Caco-2 (cell line): Measurements from ENCODE around the gene CECR2. TPM values are rescaled to one million over a fixed set of nuclear protein-coding genes. Genes with fewer than 3 reads are reported as not detected.

Experiments
- BruUV-seq: library from RNA; stranded (reverse); fragments of 400-500 nt; replicated peaks from 2 replicates; lab custom pipeline; 2021; lab: Mats Ljungman, UMichigan
- CTCF ChIA-PET: fragments of 300-600 bp; sonication (Branson Sonifier 250); formaldehyde crosslinking; loops from one replicate; lab custom pipeline; 2022; ENCODE audit warnings: antibody characterized with exemption; lab: Charles Lee
- POLR2A ChIA-PET: fragments of 300-600 bp; sonication (Branson Sonifier 250); formaldehyde crosslinking; loops from one replicate; lab custom pipeline; 2022; ENCODE audit warnings: antibody characterized with exemption; lab: Charles Lee
- DNase-seq, 2 experiments: peaks; one replicate each; pipeline versions ENCODE4 v3.0.0 to v3.0.0-alpha.2; 2020 to 2022
- H3K27me3 ChIP-seq: replicated peaks from 2 replicates; pipeline ENCODE4 v1.6.0; 2011; ENCODE audit warnings: low read length; ENCODE audit not compliant: control insufficient read depth, insufficient read depth
- H3K36me3 ChIP-seq: 2 replicates; pipeline ENCODE4 v1.5.1; 2011; ENCODE audit warnings: low read length; ENCODE audit not compliant: control insufficient read depth, insufficient read depth
- H3K4me1 ChIP-seq: fragments of 250-450 bp; sonication (Bioruptor Pico); 2 replicates; pipeline ENCODE4 v1.5.1; 2020; ENCODE audit warnings: mild to moderate bottlenecking
- H3K4me3 ChIP-seq: 2 replicates; pipeline ENCODE4 v1.5.1; 2011; ENCODE audit warnings: low read depth, mild to moderate bottlenecking, control low read depth, low read length
- H3K9me3 ChIP-seq: fragments of 250-450 bp; sonication (Bioruptor Pico); 2 replicates; pipeline ENCODE4 v1.5.1; 2020; ENCODE audit warnings: mild to moderate bottlenecking, moderate library complexity
- H3K27ac Mint-ChIP-seq: one replicate; pipeline ENCODE4 v1.8.0; 2022; ENCODE audit warnings: mixed read lengths; ENCODE audit not compliant: unreplicated experiment
- H3K27me3 Mint-ChIP-seq: one replicate; pipeline ENCODE4 v1.8.0; 2022; ENCODE audit warnings: mixed read lengths; ENCODE audit not compliant: insufficient read depth, unreplicated experiment
- H3K36me3 Mint-ChIP-seq: one replicate; pipeline ENCODE4 v1.8.0; 2022; ENCODE audit warnings: mild to moderate bottlenecking, mixed read lengths; ENCODE audit not compliant: insufficient read depth, unreplicated experiment
- H3K4me1 Mint-ChIP-seq: one replicate; pipeline ENCODE4 v1.8.0; 2022; ENCODE audit warnings: low read depth, mixed read lengths; ENCODE audit not compliant: unreplicated experiment
- H3K4me3 Mint-ChIP-seq: one replicate; pipeline ENCODE4 v1.8.0; 2022; ENCODE audit warnings: mild to moderate bottlenecking, moderate library complexity, mixed read lengths; ENCODE audit not compliant: unreplicated experiment
- H3K9me3 Mint-ChIP-seq: one replicate; pipeline ENCODE4 v1.8.0; 2022; ENCODE audit warnings: mixed read lengths; ENCODE audit not compliant: unreplicated experiment
- CTCF ChIP-seq, 2 experiments: fragments of 200-600 bp in 1 of 2; IDR thresholded peaks; 1 replicate in 1 of 2; 2 replicates in 1 of 2; pipeline versions ENCODE4 v1.5.1 to v1.8.0; 2011 to 2022; ENCODE audit warnings: antibody characterized with exemption in 1 of 2, control low read depth in 1 of 2, inconsistent platforms in 1 of 2, low read depth in 1 of 2, low read length in 1 of 2, mild to moderate bottlenecking in 1 of 2, moderate library complexity in 1 of 2; ENCODE audit not compliant: insufficient read depth in 1 of 2, severe bottlenecking in 1 of 2, unreplicated experiment in 1 of 2
- intact Hi-C: fragments of 100-400 bp; cut with micrococcal nuclease; formaldehyde crosslinking; loops from one replicate; pipeline ENCODE4 v1.10.0; 2022; ENCODE audit not compliant: unreplicated experiment
- total RNA-seq: library from RNA; stranded (reverse); gene quantifications from 2 replicates; pipeline ENCODE4 v1.2.3, GENCODE V29; 2022

The CECR2 gene
- total RNA-seq, 1 experiment from 2014 or later = 1.1 TPM

- no peaks in the 10 kb centered on the region for H3K4me1 ChIP-seq
- H3K4me3 Mint-ChIP-seq = no peak overlapping the region
- intact Hi-C loops = no loop called here
- H3K36me3 ChIP-seq = no peaks in the 10 kb centered on the region
- no peaks in the 10 kb centered on the region for H3K36me3 Mint-ChIP-seq
- TF ChIP-seq CTCF (IDR thresholded peaks at IDR 0.05; ENCODE audit: insufficient read depth in 1 of 2, low read depth in 1 of 2, low read length in 1 of 2, severe bottlenecking in 1 of 2, unreplicated experiment in 1 of 2) = no peak
- H3K4me1 Mint-ChIP-seq = no peaks in the 10 kb centered on the region
- H3K9me3 Mint-ChIP-seq = no peaks in the 10 kb centered on the region
- DNase-seq = no peak
- peaks cover 5% of the 10 kb centered on the region for H3K27me3 Mint-ChIP-seq
- ChIA-PET POLR2A (no interaction called here), CTCF (no interaction called here)
- no peaks in the 10 kb centered on the region for H3K9me3 ChIP-seq
- no peak overlapping the region for H3K4me3 ChIP-seq
- no peak overlapping the region for H3K27ac Mint-ChIP-seq
- no TSS peak for BruUV-seq
- H3K27me3 ChIP-seq = no peaks in the 10 kb centered on the region
These were observed 109.9 kb downstream of the CECR2 start for GRCh38 chr22:17479135-17479534.

GRCh38 chr22:17481424-17481823 is 112.2 kb downstream of the CECR2 start:
- Mint-ChIP-seq H3K4me1 (no peaks in the 10 kb centered on the region), H3K9me3 (no peaks in the 10 kb centered on the region), H3K27me3 (peaks cover 5% of the 10 kb centered on the region), H3K27ac (no peak overlapping the region), H3K4me3 (no peak overlapping the region), H3K36me3 (no peaks in the 10 kb centered on the region)
- DNase-seq = no peak
- no peaks in the 10 kb centered on the region for H3K9me3 ChIP-seq
- no peaks in the 10 kb centered on the region for H3K36me3 ChIP-seq
- no peak overlapping the region for H3K4me3 ChIP-seq
- ChIA-PET CTCF (no interaction called here), POLR2A (no interaction called here)
- no peaks in the 10 kb centered on the region for H3K4me1 ChIP-seq
- H3K27me3 ChIP-seq = no peaks in the 10 kb centered on the region
- intact Hi-C loops = no loop called here
- no TSS peak for BruUV-seq
- no peak for TF ChIP-seq CTCF (IDR thresholded peaks at IDR 0.05; ENCODE audit: insufficient read depth in 1 of 2, low read depth in 1 of 2, low read length in 1 of 2, severe bottlenecking in 1 of 2, unreplicated experiment in 1 of 2)

GRCh38 chr22:17483688-17484372 is 114.6 kb downstream of the CECR2 start:
- Mint-ChIP-seq H3K27me3 (peaks cover under 1% of the 10 kb centered on the region), H3K27ac (no peak overlapping the region), H3K4me1 (no peaks in the 10 kb centered on the region), H3K4me3 (no peak overlapping the region), H3K9me3 (no peaks in the 10 kb centered on the region), H3K36me3 (no peaks in the 10 kb centered on the region)
- POLR2A ChIA-PET = no interaction called here
- Histone ChIP-seq H3K9me3 (no peaks in the 10 kb centered on the region), H3K36me3 (no peaks in the 10 kb centered on the region), H3K4me1 (no peaks in the 10 kb centered on the region), H3K4me3 (no peak overlapping the region), H3K27me3 (no peaks in the 10 kb centered on the region)
- BruUV-seq = no TSS peak
- CTCF ChIA-PET = interaction anchor here (0.5 kb wide), 2 partner anchors 43 to 94 kb away, joined by 3 to 4 read pairs; no protein-coding TSS in a partner anchor
- TF ChIP-seq CTCF (IDR thresholded peaks at IDR 0.05; ENCODE audit: insufficient read depth in 1 of 2, low read depth in 1 of 2, low read length in 1 of 2, severe bottlenecking in 1 of 2, unreplicated experiment in 1 of 2) = no peak
- DNase-seq = no peak
- intact Hi-C loops = no loop called here
